ENCODE data around the gene NLRC5. TPM values are rescaled to one million over a fixed set of nuclear protein-coding genes. Genes with fewer than 3 reads are reported as not detected.

NLRC5 gene
- total RNA-seq, 1 experiment from 2014 or later: 3.5 TPM

GRCh38 chr16:57008440-57008839 is 19.1 kb downstream of the NLRC5 start:
- no peak for DNase-seq (ENCODE audit: low read depth, low spot score)
- in situ Hi-C loops (cut with HindIII; ENCODE audit: low pct_unique_long_range_greater_than_20kb, low sequenced_read_pairs): no loop called here

GRCh38 chr16:57009643-57010170 is 20.4 kb downstream of the NLRC5 start:
- in situ Hi-C loops (cut with HindIII; ENCODE audit: low pct_unique_long_range_greater_than_20kb, low sequenced_read_pairs): no loop called here
- DNase-seq (ENCODE audit: low read depth, low spot score): no peak

- DNase-seq (ENCODE audit: low read depth, low spot score): no peak
- in situ Hi-C loops (cut with HindIII; ENCODE audit: low pct_unique_long_range_greater_than_20kb, low sequenced_read_pairs): no loop called here
Measured at GRCh38 chr16:57012353-57012752, 23.0 kb downstream of the NLRC5 start.

GRCh38 chr16:57013229-57013628 is 23.9 kb downstream of the NLRC5 start:
- DNase-seq (ENCODE audit: low read depth, low spot score): no peak
- in situ Hi-C loops (cut with HindIII; ENCODE audit: low pct_unique_long_range_greater_than_20kb, low sequenced_read_pairs): no loop called here

GRCh38 chr16:57013902-57014301 is 24.5 kb downstream of the NLRC5 start:
- in situ Hi-C loops (cut with HindIII; ENCODE audit: low pct_unique_long_range_greater_than_20kb, low sequenced_read_pairs): no loop called here
- no peak for DNase-seq (ENCODE audit: low read depth, low spot score)

- DNase-seq (ENCODE audit: low read depth, low spot score): no peak
- in situ Hi-C loops (cut with HindIII; ENCODE audit: low pct_unique_long_range_greater_than_20kb, low sequenced_read_pairs): no loop called here
Measured at GRCh38 chr16:57016301-57016700, 26.9 kb downstream of the NLRC5 start.

GRCh38 chr16:57016831-57017230 is 27.5 kb downstream of the NLRC5 start:
- in situ Hi-C loops (cut with HindIII; ENCODE audit: low pct_unique_long_range_greater_than_20kb, low sequenced_read_pairs): no loop called here
- DNase-seq (ENCODE audit: low read depth, low spot score): no peak

GRCh38 chr16:57017251-57017650 is 27.9 kb downstream of the NLRC5 start:
- in situ Hi-C loops (cut with HindIII; ENCODE audit: low pct_unique_long_range_greater_than_20kb, low sequenced_read_pairs): no loop called here
- no peak for DNase-seq (ENCODE audit: low read depth, low spot score)

- in situ Hi-C loops (cut with HindIII; ENCODE audit: low pct_unique_long_range_greater_than_20kb, low sequenced_read_pairs): no loop called here
- no peak for DNase-seq (ENCODE audit: low read depth, low spot score)
Measured at GRCh38 chr16:57019746-57020145, 30.4 kb downstream of the NLRC5 start.

- in situ Hi-C loops (cut with HindIII; ENCODE audit: low pct_unique_long_range_greater_than_20kb, low sequenced_read_pairs): no loop called here
- no peak for DNase-seq (ENCODE audit: low read depth, low spot score)
Measured at GRCh38 chr16:57020651-57021050, 31.3 kb downstream of the NLRC5 start.

- DNase-seq (ENCODE audit: low read depth, low spot score): no peak
- in situ Hi-C loops (cut with HindIII; ENCODE audit: low pct_unique_long_range_greater_than_20kb, low sequenced_read_pairs): no loop called here
Measured at GRCh38 chr16:57021757-57022156, 32.4 kb downstream of the NLRC5 start.

- in situ Hi-C loops (cut with HindIII; ENCODE audit: low pct_unique_long_range_greater_than_20kb, low sequenced_read_pairs): no loop called here
- no peak for DNase-seq (ENCODE audit: low read depth, low spot score)
Measured at GRCh38 chr16:57022445-57022844, 33.1 kb downstream of the NLRC5 start.

GRCh38 chr16:57023541-57024249 is 34.3 kb downstream of the NLRC5 start:
- in situ Hi-C loops (cut with HindIII; ENCODE audit: low pct_unique_long_range_greater_than_20kb, low sequenced_read_pairs): no loop called here
- DNase-seq (ENCODE audit: low read depth, low spot score): no peak

GRCh38 chr16:57024894-57025680 is 35.7 kb downstream of the NLRC5 start:
- in situ Hi-C loops (cut with HindIII; ENCODE audit: low pct_unique_long_range_greater_than_20kb, low sequenced_read_pairs): no loop called here
- no peak for DNase-seq (ENCODE audit: low read depth, low spot score)

GRCh38 chr16:57025941-57026777 is 36.8 kb downstream of the NLRC5 start:
- in situ Hi-C loops (cut with HindIII; ENCODE audit: low pct_unique_long_range_greater_than_20kb, low sequenced_read_pairs): no loop called here
- no peak for DNase-seq (ENCODE audit: low read depth, low spot score)

GRCh38 chr16:57026778-57027062 is 37.4 kb downstream of the NLRC5 start:
- in situ Hi-C loops (cut with HindIII; ENCODE audit: low pct_unique_long_range_greater_than_20kb, low sequenced_read_pairs): no loop called here
- DNase-seq (ENCODE audit: low read depth, low spot score): no peak

- in situ Hi-C loops (cut with HindIII; ENCODE audit: low pct_unique_long_range_greater_than_20kb, low sequenced_read_pairs): no loop called here
- DNase-seq (ENCODE audit: low read depth, low spot score): no peak
Measured at GRCh38 chr16:57027067-57027466, 37.7 kb downstream of the NLRC5 start.

- in situ Hi-C loops (cut with HindIII; ENCODE audit: low pct_unique_long_range_greater_than_20kb, low sequenced_read_pairs): no loop called here
- no peak for DNase-seq (ENCODE audit: low read depth, low spot score)
Measured at GRCh38 chr16:57028086-57028485, 38.7 kb downstream of the NLRC5 start.

All from SK-MEL-5 (cell line).